Stimulated activated naive CD8-positive, alpha-beta T cell treated with anti-CD3 and anti-CD28 coated beads, Interleukin-15, amount 100 ng/mL, for 72 hours (primary cell): Measurements from ENCODE around the gene ZNF618.
"Not testable (repeated sequence)": the region's sequence is repeated elsewhere in the genome, so short reads cannot be mapped to it uniquely, and the experiment has no call there.

ENCODE experiments used
- ATAC-seq: fragments of 150-1000 bp; cut with Tn5 transposase; 2 replicates; pipeline ENCODE4 v1.10.0; 2021; ENCODE audit warnings: mild to moderate bottlenecking, moderate library complexity
- DNase-seq, 2 donors: peaks; one replicate each; pipeline ENCODE4 v3.0.0; 2021 to 2022
- H3K27ac Mint-ChIP-seq, 2 donors: one replicate each; pipeline ENCODE4 v1.8.0; 2022; ENCODE audit warnings: mild to moderate bottlenecking in 2 of 2, mixed read lengths in 2 of 2, moderate library complexity in 2 of 2
- H3K27me3 Mint-ChIP-seq: one replicate; pipeline ENCODE4 v1.8.0; 2022; ENCODE audit warnings: mixed read lengths
- H3K4me1 Mint-ChIP-seq: one replicate; pipeline ENCODE4 v1.8.0; 2022; ENCODE audit warnings: mild to moderate bottlenecking, mixed read lengths
- H3K4me3 Mint-ChIP-seq, 2 donors: one replicate each; pipeline ENCODE4 v1.8.0; 2022; ENCODE audit warnings: mild to moderate bottlenecking in 2 of 2, mixed read lengths in 2 of 2, moderate library complexity in 1 of 2
- H3K9me3 Mint-ChIP-seq, 2 donors: one replicate each; pipeline ENCODE4 v1.8.0; 2022; ENCODE audit warnings: mixed read lengths in 2 of 2

ZNF618 gene

GRCh38 chr9:114075602-114076001 is 199.5 kb downstream of the ZNF618 start:
- ATAC-seq (no peak), DNase-seq (no peak)
- Mint-ChIP-seq H3K4me3 (no peak overlapping the region), H3K4me1 (no peaks in the 10 kb centered on the region), H3K27me3 (peaks cover 26% of the 10 kb centered on the region), H3K9me3 (no peaks in the 10 kb centered on the region), H3K27ac (no peak overlapping the region)

- Mint-ChIP-seq H3K27ac (no peak overlapping the region), H3K4me3 (no peak overlapping the region), H3K4me1 (no peaks in the 10 kb centered on the region), H3K9me3 (no peaks in the 10 kb centered on the region), H3K27me3 (peaks cover 26% of the 10 kb centered on the region)
- ATAC-seq (no peak), DNase-seq (no peak)
Measured at GRCh38 chr9:114076237-114077161, 200.4 kb downstream of the ZNF618 start.

- no peak for DNase-seq
- H3K27ac Mint-ChIP-seq: no peak overlapping the region
- H3K27me3 Mint-ChIP-seq: peaks cover 26% of the 10 kb centered on the region
- H3K9me3 Mint-ChIP-seq: no peaks in the 10 kb centered on the region
- H3K4me3 Mint-ChIP-seq: no peak overlapping the region
- no peaks in the 10 kb centered on the region for H3K4me1 Mint-ChIP-seq
- no peak for ATAC-seq
Measured at GRCh38 chr9:114077162-114077837, 201.2 kb downstream of the ZNF618 start.

GRCh38 chr9:114078021-114078780 is 202.1 kb downstream of the ZNF618 start, which contains the start of gene AMBP:
AMBP (minus strand) TSS chr9:114078300; CDS start chr9:114078209, 91 bp downstream.
- Mint-ChIP-seq H3K4me3 (no peak within 1 kb of the TSS), H3K4me1 (no peaks in the 10 kb centered on the region), H3K27ac (no peak within 1 kb of the TSS), H3K27me3 (peaks cover 26% of the 10 kb centered on the region), H3K9me3 (no peaks in the 10 kb centered on the region)
- DNase-seq: no peak
- no peak for ATAC-seq

GRCh38 chr9:114078781-114079156 is 202.7 kb downstream of the ZNF618 start:
- H3K4me3 Mint-ChIP-seq: no peak overlapping the region
- H3K4me1 Mint-ChIP-seq: no peaks in the 10 kb centered on the region
- H3K9me3 Mint-ChIP-seq: no peaks in the 10 kb centered on the region
- DNase-seq (no peak), ATAC-seq (no peak)
- H3K27me3 Mint-ChIP-seq: peaks cover 26% of the 10 kb centered on the region
- no peak overlapping the region for H3K27ac Mint-ChIP-seq

GRCh38 chr9:114080195-114080772 is 204.2 kb downstream of the ZNF618 start:
- Mint-ChIP-seq H3K4me1 (no peaks in the 10 kb centered on the region), H3K9me3 (no peaks in the 10 kb centered on the region), H3K27me3 (peaks cover 24% of the 10 kb centered on the region), H3K4me3 (no peak overlapping the region), H3K27ac (peak overlapping the region in 1 of 2 donors; percentile 42)
- ATAC-seq (no peak), DNase-seq (no peak)

- Mint-ChIP-seq H3K9me3 (no peaks in the 10 kb centered on the region), H3K4me1 (no peaks in the 10 kb centered on the region), H3K27ac (peak overlapping the region in 1 of 2 donors; percentile 71), H3K4me3 (no peak overlapping the region), H3K27me3 (peaks cover 18% of the 10 kb centered on the region)
- ATAC-seq: no peak
- DNase-seq: no peak
Measured at GRCh38 chr9:114080773-114081440, 204.8 kb downstream of the ZNF618 start.

- no peaks in the 10 kb centered on the region for H3K9me3 Mint-ChIP-seq
- DNase-seq (no peak), ATAC-seq (no peak)
- H3K4me3 Mint-ChIP-seq: no peak overlapping the region
- no peak overlapping the region for H3K27ac Mint-ChIP-seq
- H3K4me1 Mint-ChIP-seq: no peaks in the 10 kb centered on the region
- peaks cover 11% of the 10 kb centered on the region for H3K27me3 Mint-ChIP-seq
Measured at GRCh38 chr9:114081441-114082016, 205.4 kb downstream of the ZNF618 start.

GRCh38 chr9:114082017-114082762 is 206.1 kb downstream of the ZNF618 start:
- Mint-ChIP-seq H3K27me3 (peaks cover 5% of the 10 kb centered on the region), H3K9me3 (no peaks in the 10 kb centered on the region), H3K4me1 (no peaks in the 10 kb centered on the region), H3K27ac (peak overlapping the region in 1 of 2 donors; percentile 10), H3K4me3 (no peak overlapping the region)
- peak; percentile 84 for ATAC-seq
- peak; percentile 75 to 79 for DNase-seq

- H3K27ac Mint-ChIP-seq, H3K9me3 Mint-ChIP-seq, ATAC-seq, DNase-seq, H3K4me1 Mint-ChIP-seq, H3K27me3 Mint-ChIP-seq, H3K4me3 Mint-ChIP-seq: not testable (repeated sequence)
Measured at GRCh38 chr9:114082763-114083412, 206.8 kb downstream of the ZNF618 start.

- Mint-ChIP-seq H3K4me3 (no peak overlapping the region), H3K9me3 (no peaks in the 10 kb centered on the region), H3K4me1 (no peaks in the 10 kb centered on the region), H3K27me3 (no peaks in the 10 kb centered on the region), H3K27ac (no peak overlapping the region)
- DNase-seq (no peak), ATAC-seq (no peak)
Measured at GRCh38 chr9:114083666-114084065, 207.6 kb downstream of the ZNF618 start.

- Mint-ChIP-seq H3K4me3 (no peak overlapping the region), H3K4me1 (no peaks in the 10 kb centered on the region), H3K9me3 (no peaks in the 10 kb centered on the region), H3K27me3 (no peaks in the 10 kb centered on the region), H3K27ac (no peak overlapping the region)
- DNase-seq (no peak), ATAC-seq (no peak)
Measured at GRCh38 chr9:114084282-114085073, 208.4 kb downstream of the ZNF618 start.

- no peak overlapping the region for H3K4me3 Mint-ChIP-seq
- H3K27me3 Mint-ChIP-seq: no peaks in the 10 kb centered on the region
- H3K27ac Mint-ChIP-seq: no peak overlapping the region
Measured at GRCh38 chr9:114085387-114085789, 209.3 kb downstream of the ZNF618 start.

More at GRCh38 chr9:114085387-114085789, 209.3 kb downstream of the ZNF618 start:
- ATAC-seq: no peak
- DNase-seq: no peak
- Mint-ChIP-seq H3K4me1 (no peaks in the 10 kb centered on the region), H3K9me3 (no peaks in the 10 kb centered on the region)
